ENCODE measurements around the gene MAPKAP1.

Gene MAPKAP1

GRCh38 chr9:125534971-125535701 is 171.9 kb downstream of the MAPKAP1 start:
- no peak for DNase-seq (ENCODE audit: low spot score)

DNA sequence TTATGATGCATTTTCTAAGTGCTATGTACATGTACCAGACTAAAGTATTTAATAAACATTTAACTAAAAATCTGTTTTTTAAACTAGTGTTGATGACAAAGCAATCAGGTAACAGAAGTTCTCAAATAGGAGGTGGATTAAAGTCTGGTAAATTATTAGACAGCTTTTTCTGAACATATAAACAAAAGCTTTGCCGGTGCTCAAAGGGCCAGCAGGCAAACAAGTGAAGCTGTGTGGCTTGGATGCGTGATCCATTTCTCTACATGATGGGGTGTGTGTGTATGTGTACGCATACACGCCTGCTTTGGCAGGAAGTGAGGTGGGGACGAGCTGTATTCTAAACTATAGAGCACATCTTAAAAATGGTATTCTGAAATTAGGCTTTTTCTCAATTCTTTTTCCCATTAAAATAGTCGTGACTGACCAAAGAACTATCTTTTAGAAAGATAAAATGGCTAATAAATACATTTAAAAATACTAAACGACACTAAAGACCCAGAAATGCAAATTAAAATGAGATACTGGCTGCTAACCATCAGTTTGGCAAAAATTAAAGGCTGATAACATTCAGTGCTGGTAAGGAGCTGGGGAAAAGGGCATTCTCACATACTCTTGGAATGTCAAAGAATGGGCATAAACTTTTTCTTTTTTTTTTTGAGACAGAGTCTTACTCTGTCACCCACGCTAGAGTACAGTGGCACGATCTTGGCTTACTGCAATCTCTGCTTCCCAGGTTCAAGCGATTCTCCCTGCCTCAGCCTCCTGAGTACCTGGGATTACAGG is 174.0 kb downstream of the MAPKAP1 start:
- DNase-seq (ENCODE audit: low spot score): no peak

- no peak for DNase-seq (ENCODE audit: low spot score)
These were observed 174.6 kb downstream of the MAPKAP1 start for GRCh38 chr9:125532412-125532811.

DNA sequence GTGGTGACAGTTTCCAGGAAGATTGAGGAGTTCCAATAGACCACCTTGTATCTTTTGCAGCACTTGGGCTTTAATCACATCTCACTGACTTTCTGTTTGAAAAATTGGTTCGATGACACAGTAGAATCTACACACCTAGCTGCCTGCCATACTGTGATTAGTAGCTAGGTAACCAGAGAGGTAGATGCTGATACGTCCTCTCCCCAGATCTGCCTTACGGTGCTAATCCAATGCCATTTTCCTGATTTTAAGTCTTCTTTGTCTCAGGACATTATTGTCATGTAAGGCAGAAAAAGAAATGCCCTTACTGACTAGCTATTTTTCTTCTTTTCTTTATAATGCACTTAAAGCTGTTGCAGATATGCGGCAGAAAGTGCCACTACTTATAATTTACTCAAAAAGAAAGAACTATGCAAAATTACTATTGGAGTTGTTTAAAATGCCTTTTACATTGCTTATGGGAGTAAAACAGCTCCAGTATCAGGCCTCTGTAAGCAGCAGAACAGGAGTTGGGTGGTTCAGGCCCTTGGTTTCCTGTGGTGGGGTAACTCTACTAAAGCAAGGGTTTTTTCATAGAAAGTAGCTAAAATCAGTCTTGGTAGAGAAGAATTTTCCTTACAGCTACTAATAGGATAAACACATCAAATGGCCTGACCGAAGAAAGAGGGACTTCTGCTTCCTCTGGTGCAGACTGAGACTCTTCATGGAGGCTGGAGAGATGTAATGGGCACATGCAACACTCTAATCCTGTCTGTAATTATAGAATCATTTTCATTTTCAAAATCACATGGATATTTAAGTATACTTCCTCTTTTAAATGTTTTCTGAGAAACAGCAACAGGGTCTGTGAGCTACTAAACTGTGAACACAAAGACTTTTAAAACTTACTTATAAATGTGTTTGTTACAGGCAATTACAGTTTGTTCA is 177.2 kb downstream of the MAPKAP1 start:
- no peak for DNase-seq (ENCODE audit: low spot score)

DNA sequence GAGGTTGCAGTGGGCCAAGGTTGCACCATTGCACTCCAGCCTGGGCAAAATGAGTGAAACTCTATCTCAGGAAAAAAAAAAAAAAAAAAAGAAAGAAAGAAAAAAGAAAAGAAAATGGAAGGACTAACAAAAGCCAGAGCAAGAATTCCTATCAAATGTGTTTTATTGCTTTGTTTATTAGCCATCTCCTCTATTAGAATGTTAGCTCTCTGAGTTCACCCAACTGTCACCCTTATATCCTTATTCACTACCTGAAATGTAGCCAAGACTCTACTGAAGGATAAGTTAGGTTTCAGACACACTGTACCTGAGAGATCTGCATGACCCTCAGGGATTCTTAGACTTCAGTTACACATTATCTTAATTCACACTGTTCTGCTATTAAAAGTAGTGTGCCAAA is 177.9 kb downstream of the MAPKAP1 start:
- DNase-seq (ENCODE audit: low spot score): no peak

DNA sequence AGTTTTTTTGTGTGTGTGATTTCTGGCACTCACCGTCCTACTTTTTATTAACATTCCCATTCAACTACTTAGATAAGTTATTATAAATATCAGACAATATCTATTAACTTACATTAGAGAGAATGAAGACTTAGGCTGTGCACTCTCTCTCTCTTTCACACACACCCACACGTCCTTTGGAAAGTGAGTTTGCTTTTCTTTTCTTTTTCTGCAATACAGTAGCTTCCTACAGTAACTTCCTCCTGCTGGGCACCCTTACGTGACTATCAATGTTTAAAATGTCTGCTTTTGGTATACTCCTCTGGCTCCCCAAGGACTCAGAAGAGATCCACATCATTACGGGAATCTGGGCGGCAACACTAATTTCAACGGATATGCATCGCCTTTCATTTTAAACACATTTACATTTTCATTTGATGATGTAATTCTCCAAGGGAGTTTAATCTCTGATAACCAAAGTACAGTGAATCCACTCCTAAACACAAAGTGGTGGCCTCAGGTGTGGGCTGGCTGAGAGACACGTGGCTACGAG is 179.5 kb downstream of the MAPKAP1 start:
- DNase-seq (ENCODE audit: low spot score): no peak

DNA sequence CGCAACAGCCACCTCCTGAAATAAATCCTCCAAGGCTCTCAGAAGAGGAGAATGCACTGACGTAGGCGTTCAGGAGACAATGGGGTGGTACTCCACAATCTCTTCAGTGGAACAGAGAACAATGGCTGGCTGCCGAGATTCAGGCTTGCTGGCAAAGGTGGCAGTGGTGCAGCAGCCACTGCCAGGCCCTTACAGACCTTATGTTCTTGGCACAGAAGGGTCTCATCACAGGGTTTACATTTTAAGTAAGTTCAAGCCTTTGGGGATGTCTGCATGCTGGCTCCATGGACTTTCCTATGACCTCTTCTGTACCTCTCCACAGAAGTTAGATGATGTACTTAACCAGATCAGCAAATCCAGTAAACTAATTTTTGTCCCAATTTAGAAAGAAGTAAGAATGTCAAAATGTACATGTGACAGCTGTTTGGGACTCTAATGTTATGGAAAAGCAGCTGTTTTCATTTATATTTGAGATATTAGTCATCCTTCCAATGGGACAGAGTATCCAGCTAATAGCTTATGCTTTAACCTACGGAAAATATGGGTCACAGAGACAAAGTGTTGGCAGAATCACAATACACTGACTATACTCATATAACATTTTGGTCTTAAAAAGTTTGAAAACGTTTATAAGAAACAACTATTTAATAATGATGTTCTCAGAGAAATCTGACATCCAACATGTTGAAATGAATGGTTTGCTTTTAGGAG is 180.9 kb downstream of the MAPKAP1 start:
- no peak for DNase-seq (ENCODE audit: low spot score)

DNA sequence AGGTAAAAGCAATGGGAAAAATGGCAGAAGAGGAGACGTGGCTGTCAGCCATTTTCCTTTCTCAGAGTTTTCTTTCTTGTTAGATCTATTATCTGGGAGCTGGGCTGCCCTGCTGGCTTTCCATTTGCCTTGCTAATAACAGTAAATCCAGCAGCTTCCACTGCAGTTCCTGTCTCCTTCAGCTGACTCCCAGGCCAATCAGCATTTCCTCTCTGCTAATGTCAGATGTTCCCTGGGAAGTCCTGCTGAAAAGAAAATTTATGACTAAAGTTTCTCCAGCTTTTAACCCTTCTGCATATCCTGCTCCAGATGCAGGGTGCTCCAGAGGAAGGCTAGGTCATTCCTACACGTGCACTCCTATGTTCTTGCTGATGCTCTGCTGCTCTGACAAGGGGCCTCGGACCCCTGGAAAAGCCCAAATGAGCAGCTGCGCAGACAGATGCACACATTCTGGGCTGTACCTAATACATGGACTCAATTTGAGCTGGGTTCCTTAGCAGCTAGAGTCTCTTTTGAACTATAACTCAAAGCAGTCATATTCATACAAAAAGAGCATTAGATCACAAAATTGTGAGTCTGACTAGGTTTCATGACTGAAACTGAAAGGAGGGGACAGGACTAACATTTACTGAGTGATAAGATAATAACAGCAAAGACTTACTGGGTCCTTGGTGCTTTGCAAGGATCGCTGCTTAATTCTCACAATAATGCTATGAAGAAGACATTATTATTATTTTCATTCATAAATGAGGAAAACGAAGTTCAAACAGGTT is 182.2 kb downstream of the MAPKAP1 start:
- DNase-seq (ENCODE audit: low spot score): no peak

GRCh38 chr9:125523681-125524080 is 183.3 kb downstream of the MAPKAP1 start:
- no peak for DNase-seq (ENCODE audit: low spot score)

- no peak for DNase-seq (ENCODE audit: low spot score)
These were observed 184.7 kb downstream of the MAPKAP1 start for GRCh38 chr9:125522328-125522725.

DNA sequence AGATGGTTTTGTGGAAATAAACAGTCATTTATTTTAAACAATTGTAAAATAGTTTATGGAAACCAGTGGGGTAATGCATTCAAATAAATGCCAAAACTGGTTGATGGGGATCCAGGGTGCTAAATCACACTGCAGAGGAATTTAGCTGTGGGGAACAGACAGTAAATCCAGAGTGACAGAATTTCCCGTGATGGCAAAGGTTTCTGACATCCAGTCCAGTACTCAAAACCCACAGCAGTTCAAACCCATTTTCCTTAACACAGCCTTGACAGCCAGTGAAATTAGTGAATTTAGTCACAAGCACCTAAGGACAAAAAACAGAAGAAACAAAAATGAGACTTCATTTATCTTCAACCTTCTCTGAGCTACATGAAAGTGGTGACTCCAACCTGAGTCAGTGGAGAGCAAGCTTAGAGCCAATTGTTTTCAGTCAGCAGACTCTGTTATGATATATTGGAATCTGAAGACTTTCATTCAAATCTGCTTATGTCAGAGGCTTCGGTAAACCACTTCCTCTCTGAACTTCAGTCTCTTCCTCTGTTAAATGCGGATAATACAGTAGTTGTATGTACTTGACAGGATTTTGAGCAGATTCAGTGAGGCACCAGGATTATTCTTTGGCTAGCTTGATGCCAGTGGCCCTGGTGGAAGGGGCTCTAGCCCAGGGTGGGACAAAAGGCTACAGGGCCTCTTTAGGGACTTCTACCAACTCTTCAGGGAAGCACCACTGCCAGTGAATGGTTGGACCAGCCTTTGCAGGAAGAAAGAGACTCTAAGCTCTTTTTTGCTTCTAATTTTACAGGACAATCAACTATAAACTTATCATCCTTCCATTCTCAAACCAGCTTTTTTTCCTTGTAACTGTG is 185.3 kb downstream of the MAPKAP1 start:
- peak; percentile 73 for DNase-seq (ENCODE audit: low spot score)

GRCh38 chr9:125519734-125520133 is 187.3 kb downstream of the MAPKAP1 start:
- DNase-seq (ENCODE audit: low spot score): no peak

- DNase-seq (ENCODE audit: low spot score): no peak
These were observed 189.4 kb downstream of the MAPKAP1 start for GRCh38 chr9:125517577-125517976.

- no peak for DNase-seq (ENCODE audit: low spot score)
These were observed 190.7 kb downstream of the MAPKAP1 start for GRCh38 chr9:125515983-125516940.

GRCh38 chr9:125515281-125515680 is 191.7 kb downstream of the MAPKAP1 start:
- no peak for DNase-seq (ENCODE audit: low spot score)

- DNase-seq (ENCODE audit: low spot score): no peak
These were observed 192.5 kb downstream of the MAPKAP1 start for GRCh38 chr9:125514468-125514867.

DNA sequence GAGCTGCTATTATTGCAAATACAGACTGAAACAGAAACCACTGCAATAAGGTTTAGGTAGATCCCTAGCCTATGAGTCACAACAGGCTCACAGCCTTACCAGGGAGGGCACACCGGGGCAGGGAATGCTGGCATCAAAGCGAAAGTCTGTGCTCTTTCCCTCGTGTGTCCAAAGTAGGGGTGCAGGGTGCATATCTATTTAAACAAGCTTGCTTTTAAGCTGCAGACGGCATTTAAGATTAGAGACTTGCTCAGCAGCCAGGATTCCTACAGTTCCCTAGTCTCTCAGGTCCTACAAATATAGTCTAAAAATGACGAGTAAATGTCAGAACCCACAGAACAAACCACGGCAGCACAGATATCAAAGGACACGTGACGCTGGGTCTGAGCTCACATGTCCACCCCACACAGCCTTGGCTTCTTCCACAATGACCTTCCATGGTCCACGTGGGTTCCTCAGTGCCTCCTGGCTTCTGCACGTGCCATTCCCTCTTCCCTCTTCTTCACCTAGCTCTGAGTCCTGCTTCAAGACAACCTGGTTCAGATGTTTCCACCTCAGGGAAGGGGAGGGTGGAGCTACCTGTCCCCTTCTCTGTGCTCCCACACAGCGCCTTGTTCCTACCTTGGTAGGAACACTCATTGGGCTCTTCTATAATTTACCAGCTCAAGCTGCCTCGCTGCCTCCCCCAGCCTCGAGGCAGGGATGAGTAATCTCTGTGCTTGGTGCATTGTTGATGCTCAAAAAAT is 193.2 kb downstream of the MAPKAP1 start:
- DNase-seq (ENCODE audit: low spot score): peak; percentile 79

DNA sequence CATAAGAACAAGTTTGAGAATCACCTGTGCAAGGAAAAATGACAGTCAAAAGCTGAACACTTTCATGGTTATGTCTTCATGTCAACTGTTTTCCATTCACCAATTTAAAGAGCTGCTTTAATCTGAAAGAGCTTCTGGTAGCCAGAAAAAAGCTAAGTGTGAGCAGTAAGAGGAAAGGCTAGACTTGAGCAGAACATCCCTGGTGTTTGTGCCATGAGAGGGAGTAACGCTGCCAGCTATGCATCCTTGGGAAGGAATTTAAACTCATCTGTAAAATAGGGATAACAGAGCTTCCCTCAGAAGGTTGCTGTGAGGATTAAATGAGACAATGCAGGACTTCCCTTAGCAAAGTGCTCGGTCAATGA is 193.7 kb downstream of the MAPKAP1 start:
- DNase-seq (ENCODE audit: low spot score): no peak
